RWPE2 (cell line): ENCODE data around the gene NT5C3B.

Source experiments
- ATAC-seq: fragments of 200-7000 bp; cut with Tn5 transposase; 3 replicates; pipeline ENCODE4 v1.9.1; 2021; ENCODE audit warnings: low read depth
- DNase-seq: peaks from one replicate; pipeline ENCODE4 v3.0.0-alpha.2; 2020; ENCODE audit warnings: low spot score
- H3K27ac ChIP-seq: fragments of 450-650 bp; 2 replicates; pipeline ENCODE4 v1.5.1; 2017; ENCODE audit warnings: mild to moderate bottlenecking; ENCODE audit not compliant: poor library complexity, severe bottlenecking
- H3K27me3 ChIP-seq: fragments of 250-450 bp; sonication (Bioruptor Pico); 2 replicates; pipeline ENCODE4 v1.5.1; 2021; ENCODE audit warnings: mild to moderate bottlenecking, moderate library complexity; ENCODE audit not compliant: insufficient read depth, poor library complexity, severe bottlenecking
- H3K36me3 ChIP-seq: fragments of 250-450 bp; sonication (Bioruptor Pico); 2 replicates; pipeline ENCODE4 v1.5.1; 2020; ENCODE audit warnings: low read depth, mild to moderate bottlenecking, moderate library complexity
- H3K4me1 ChIP-seq: fragments of 250-450 bp; sonication (Bioruptor Pico); 2 replicates; pipeline ENCODE4 v1.5.1; 2021; ENCODE audit warnings: mild to moderate bottlenecking, moderate library complexity; ENCODE audit not compliant: insufficient read depth, poor library complexity, severe bottlenecking
- H3K4me3 ChIP-seq: fragments of 250-450 bp; sonication (Bioruptor Pico); 2 replicates; pipeline ENCODE4 v1.5.1; 2021; ENCODE audit warnings: mild to moderate bottlenecking, moderate library complexity; ENCODE audit not compliant: severe bottlenecking
- H3K9me3 ChIP-seq: fragments of 250-450 bp; sonication (Bioruptor Pico); 2 replicates; pipeline ENCODE4 v1.5.1; 2021; ENCODE audit warnings: mild to moderate bottlenecking, moderate library complexity; ENCODE audit not compliant: severe bottlenecking
- CTCF ChIP-seq: fragments of 450-650 bp; IDR thresholded peaks from one replicate; pipeline ENCODE4 v1.5.1; 2017; ENCODE audit warnings: mild to moderate bottlenecking, moderate library complexity; ENCODE audit not compliant: poor library complexity, severe bottlenecking

NT5C3B gene

GRCh38 chr17:41873559-41874292 lies 37.7 kb upstream of the NT5C3B start:
- no peak overlapping the region for H3K4me3 ChIP-seq
- no peak for TF ChIP-seq CTCF
- H3K27ac ChIP-seq: no peak overlapping the region
- no peaks in the 10 kb centered on the region for H3K4me1 ChIP-seq
- H3K36me3 ChIP-seq: peaks cover 85% of the 10 kb centered on the region
- H3K9me3 ChIP-seq: no peaks in the 10 kb centered on the region
- no peak for DNase-seq
- ATAC-seq: no peak
- H3K27me3 ChIP-seq: no peaks in the 10 kb centered on the region

GRCh38 chr17:41871789-41872188 lies 35.8 kb upstream of the NT5C3B start:
- no peak for TF ChIP-seq CTCF
- Histone ChIP-seq H3K27ac (no peak overlapping the region), H3K9me3 (no peaks in the 10 kb centered on the region), H3K4me1 (no peaks in the 10 kb centered on the region), H3K36me3 (peaks cover 81% of the 10 kb centered on the region), H3K4me3 (no peak overlapping the region), H3K27me3 (no peaks in the 10 kb centered on the region)
- DNase-seq: no peak
- no peak for ATAC-seq

DNA sequence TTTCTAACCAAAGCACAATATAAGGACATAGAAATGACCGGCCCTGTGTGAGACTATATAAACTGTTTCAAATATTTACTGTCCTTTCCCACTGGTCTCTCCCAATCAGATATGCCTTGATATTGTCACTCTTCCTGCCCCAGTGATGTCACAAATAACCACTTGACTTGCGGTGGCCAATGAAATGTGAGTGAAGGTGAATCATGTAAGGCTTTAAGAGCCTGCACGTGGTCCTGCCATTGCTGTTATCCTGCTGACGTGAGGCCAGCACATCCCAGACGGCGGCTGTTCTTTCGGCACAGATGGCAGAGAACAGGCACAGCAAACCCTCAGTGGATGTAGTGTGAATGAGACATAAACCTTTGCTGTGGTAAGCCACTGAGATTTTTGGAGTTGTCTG lies 34.6 kb upstream of the NT5C3B start:
- DNase-seq (no peak), ATAC-seq (0 out of 3 replicates have a peak, but pooled peaks have one; percentile 15)
- Histone ChIP-seq H3K9me3 (no peaks in the 10 kb centered on the region), H3K27ac (no peak overlapping the region), H3K36me3 (peaks cover 81% of the 10 kb centered on the region), H3K27me3 (no peaks in the 10 kb centered on the region), H3K4me3 (no peak overlapping the region), H3K4me1 (no peaks in the 10 kb centered on the region)
- TF ChIP-seq CTCF: no peak

DNA sequence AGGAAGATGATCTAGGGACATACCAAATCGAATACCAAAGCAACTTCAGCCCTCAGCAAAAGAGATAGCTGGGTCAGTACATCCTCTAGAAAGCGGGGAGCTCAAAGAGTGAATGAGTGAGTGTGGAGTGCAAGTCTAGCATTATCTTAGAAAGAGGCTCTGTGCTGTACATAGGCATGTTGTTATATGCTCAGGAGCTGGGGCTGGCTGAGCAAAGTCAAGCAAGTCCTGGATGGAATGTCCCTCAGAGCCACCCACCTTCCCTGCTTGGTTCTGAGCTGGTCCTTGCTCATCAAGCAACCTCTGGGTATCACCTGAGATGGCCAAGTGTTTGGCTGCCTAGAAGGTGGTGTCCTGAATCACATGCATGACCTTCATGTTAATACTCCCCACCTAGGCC lies 34.1 kb upstream of the NT5C3B start:
- Histone ChIP-seq H3K4me1 (no peaks in the 10 kb centered on the region), H3K36me3 (peaks cover 81% of the 10 kb centered on the region), H3K4me3 (no peak overlapping the region), H3K27ac (peak overlapping the region; percentile 0), H3K27me3 (no peaks in the 10 kb centered on the region), H3K9me3 (no peaks in the 10 kb centered on the region)
- no peak for TF ChIP-seq CTCF
- no peak for ATAC-seq
- no peak for DNase-seq

GRCh38 chr17:41869426-41869825 lies 33.4 kb upstream of the NT5C3B start:
- DNase-seq (no peak), ATAC-seq (no peak)
- TF ChIP-seq CTCF: no peak
- Histone ChIP-seq H3K27me3 (no peaks in the 10 kb centered on the region), H3K4me1 (no peaks in the 10 kb centered on the region), H3K27ac (peak overlapping the region; percentile 0), H3K36me3 (peaks cover 77% of the 10 kb centered on the region), H3K9me3 (no peaks in the 10 kb centered on the region), H3K4me3 (no peak overlapping the region)
